G401 (cell line): ENCODE data around the gene NBPF4. TPM values are rescaled to one million over a fixed set of nuclear protein-coding genes. Genes with fewer than 3 reads are reported as not detected.
"Not testable (repeated sequence)": the region's sequence is repeated elsewhere in the genome, so short reads cannot be mapped to it uniquely, and the experiment has no call there.

Experiments used
- DNase-seq: peaks from one replicate; pipeline ENCODE4 v3.0.0-alpha.2; 2015; ENCODE audit warnings: low spot score
- in situ Hi-C: cut with HindIII; loops from 2 replicates; pipeline ENCODE4 v1.10.0; 2016; ENCODE audit warnings: low sequenced_read_pairs, mixed read lengths
- total RNA-seq: library from RNA; depleted of rRNA; stranded (reverse); fragments of >200 nt; shearing (Covaris generic); gene quantifications from 2 replicates; pipeline ENCODE4 v1.2.3, GENCODE V29; 2014; rRNA removed

The NBPF4 gene
- not detected in 2 replicates for total RNA-seq

GRCh38 chr1:108243976-108244375 lies at the start of gene NBPF4:
TSS of gene NBPF4 (minus strand) at chr1:108244076. CDS start at chr1:108243761, 315 bp downstream.
- DNase-seq, in situ Hi-C loops: not testable (repeated sequence)

- DNase-seq, in situ Hi-C loops: not testable (repeated sequence)
These were observed 38.8 kb upstream of the NBPF4 start for GRCh38 chr1:108282528-108283257.

GRCh38 chr1:108272485-108273327 lies 28.8 kb upstream of the NBPF4 start:
- in situ Hi-C loops, DNase-seq: not testable (repeated sequence)

- in situ Hi-C loops, DNase-seq: not testable (repeated sequence)
These were observed 23.2 kb upstream of the NBPF4 start for GRCh38 chr1:108267097-108267496.

GRCh38 chr1:108261967-108262366 lies 18.1 kb upstream of the NBPF4 start:
- DNase-seq, in situ Hi-C loops: not testable (repeated sequence)

GRCh38 chr1:108261519-108261918 lies 17.6 kb upstream of the NBPF4 start:
- DNase-seq, in situ Hi-C loops: not testable (repeated sequence)

GRCh38 chr1:108260578-108261259 lies 16.8 kb upstream of the NBPF4 start:
- in situ Hi-C loops, DNase-seq: not testable (repeated sequence)

- in situ Hi-C loops, DNase-seq: not testable (repeated sequence)
These were observed 11.6 kb upstream of the NBPF4 start for GRCh38 chr1:108255426-108255825.

- in situ Hi-C loops, DNase-seq: not testable (repeated sequence)
These were observed 4.5 kb downstream of the NBPF4 start for GRCh38 chr1:108239426-108239825.

- in situ Hi-C loops, DNase-seq: not testable (repeated sequence)
These were observed 8.6 kb downstream of the NBPF4 start for GRCh38 chr1:108235308-108235707.

GRCh38 chr1:108232183-108232582 lies 11.7 kb downstream of the NBPF4 start:
- DNase-seq, in situ Hi-C loops: not testable (repeated sequence)

GRCh38 chr1:108229976-108230375 lies 13.9 kb downstream of the NBPF4 start:
- in situ Hi-C loops, DNase-seq: not testable (repeated sequence)

- DNase-seq, in situ Hi-C loops: not testable (repeated sequence)
These were observed 16.1 kb downstream of the NBPF4 start for GRCh38 chr1:108227772-108228171.

- in situ Hi-C loops, DNase-seq: not testable (repeated sequence)
These were observed 17.0 kb downstream of the NBPF4 start for GRCh38 chr1:108226855-108227254.

- in situ Hi-C loops = not testable (repeated sequence)
These were observed 20.6 kb downstream of the NBPF4 start for GRCh38 chr1:108223226-108223625.

GRCh38 chr1:108217515-108218174 lies 26.2 kb downstream of the NBPF4 start:
- in situ Hi-C loops, DNase-seq: not testable (repeated sequence)

More at GRCh38 chr1:108223226-108223625, 20.6 kb downstream of the NBPF4 start:
- not testable (repeated sequence) for DNase-seq

GRCh38 chr1:108217007-108217406 lies 26.9 kb downstream of the NBPF4 start:
- DNase-seq, in situ Hi-C loops: not testable (repeated sequence)

GRCh38 chr1:108216028-108216890 lies 27.6 kb downstream of the NBPF4 start:
- in situ Hi-C loops, DNase-seq: not testable (repeated sequence)
